ENCODE measurements around the gene LOXHD1. TPM values are rescaled to one million over a fixed set of nuclear protein-coding genes. Genes with fewer than 3 reads are reported as not detected.

Gene LOXHD1
- total RNA-seq, 1 experiment from 2014 or later: 0.35 TPM

- TF ChIP-seq CREB1 (CRISPR knock-in tag; IDR thresholded peaks at IDR 0.05): no peak
- no peak for TF ChIP-seq CTCF (IDR thresholded peaks at IDR 0.05)
- no peak for TF ChIP-seq USF1 (CRISPR knock-in tag; IDR thresholded peaks at IDR 0.05)
Observed at GRCh38 chr18:46466234-46467160, 190.5 kb downstream of the LOXHD1 start (continued).

GRCh38 chr18:46464926-46465655 lies 191.9 kb downstream of the LOXHD1 start:
- ChIA-PET POLR2A (no interaction called here), CTCF (interaction anchor here (0.9 to 1.6 kb wide), 5 partner anchors 53 to 193 kb away, joined by 3 to 14 read pairs (median 8); no protein-coding TSS in a partner anchor)
- peaks cover 59% of the 10 kb centered on the region for H3K4me1 Mint-ChIP-seq
- no peaks in the 10 kb centered on the region for H3K9me3 Mint-ChIP-seq
- no peak overlapping the region for H3K27ac Mint-ChIP-seq
- no peak for DNase-seq (ENCODE audit: low spot score)
- peaks cover 4% of the 10 kb centered on the region; the same call in 1 of the 2 replicates for H3K27me3 Mint-ChIP-seq (ENCODE audit: low read depth)
- H3K36me3 Mint-ChIP-seq: no peaks in the 10 kb centered on the region
- TF ChIP-seq ATF1 (CRISPR knock-in tag; IDR thresholded peaks at IDR 0.05) (no peak), ARID4B (CRISPR knock-in tag; IDR thresholded peaks at IDR 0.05; ENCODE audit: borderline replicate concordance) (no peak), TCF7 (CRISPR knock-in tag; IDR thresholded peaks at IDR 0.05; ENCODE audit: low read depth) (no peak), AR (CRISPR knock-in tag; IDR thresholded peaks at IDR 0.05) (no peak), ZBTB21 (CRISPR knock-in tag; IDR thresholded peaks at IDR 0.05; ENCODE audit: borderline replicate concordance) (no peak), SMAD3 (CRISPR knock-in tag; IDR thresholded peaks at IDR 0.05; ENCODE audit: borderline replicate concordance) (no peak), FOXP4 (CRISPR knock-in tag; IDR thresholded peaks at IDR 0.05) (no peak), KAT7 (CRISPR knock-in tag; IDR thresholded peaks at IDR 0.05; ENCODE audit: borderline replicate concordance) (no peak)
- ATAC-seq: no peak
- H3K4me3 Mint-ChIP-seq: no peak overlapping the region
